Smooth muscle cell (in vitro differentiated cells): ENCODE data around the gene KIF3B. TPM values are rescaled to one million over a fixed set of nuclear protein-coding genes. Genes with fewer than 3 reads are reported as not detected.

ENCODE experiments used
- DNase-seq: peaks from one replicate; lab custom pipeline; 2025; ENCODE audit not compliant: unreplicated experiment; lab: John Stamatoyannopoulos, UW
- H2AFZ ChIP-seq: fragments of 200-600 bp; sonication (generic); 2 replicates; pipeline ENCODE4 v1.6.0; 2016; ENCODE audit warnings: antibody characterized with exemption, low read depth, mild to moderate bottlenecking
- H3F3A ChIP-seq: fragments of 200-600 bp; sonication (generic); 2 replicates; pipeline ENCODE4 v1.6.0; 2017; ENCODE audit warnings: antibody characterized with exemption, low read depth
- H3K27ac ChIP-seq: fragments of 200-600 bp; sonication (generic); 2 replicates; pipeline ENCODE4 v1.5.1; 2016; ENCODE audit warnings: low read depth, mild to moderate bottlenecking
- H3K27me3 ChIP-seq: fragments of 200-600 bp; sonication (generic); 2 replicates; pipeline ENCODE4 v1.6.1; 2016; ENCODE audit warnings: low read depth, mild to moderate bottlenecking
- H3K36me3 ChIP-seq: fragments of 200-600 bp; sonication (generic); 2 replicates; pipeline ENCODE4 v1.5.1; 2016; ENCODE audit warnings: low read depth
- H3K4me1 ChIP-seq: fragments of 200-600 bp; sonication (generic); 2 replicates; pipeline ENCODE4 v1.5.1; 2016; ENCODE audit warnings: low read depth
- H3K4me2 ChIP-seq: fragments of 200-600 bp; sonication (generic); 2 replicates; pipeline ENCODE4 v1.6.0; 2016; ENCODE audit warnings: mild to moderate bottlenecking
- H3K4me3 ChIP-seq: fragments of 200-600 bp; sonication (generic); 2 replicates; pipeline ENCODE4 v1.5.1; 2016; ENCODE audit warnings: mild to moderate bottlenecking
- H3K79me2 ChIP-seq: fragments of 200-600 bp; sonication (generic); 2 replicates; pipeline ENCODE4 v1.6.0; 2016; ENCODE audit warnings: low read depth, mild to moderate bottlenecking
- H3K9ac ChIP-seq: fragments of 200-600 bp; sonication (generic); 2 replicates; pipeline ENCODE4 v1.6.0; 2016; ENCODE audit warnings: low read depth
- H3K9me3 ChIP-seq: fragments of 200-600 bp; sonication (generic); replicated peaks from 2 replicates; pipeline ENCODE4 v1.5.1; 2016; ENCODE audit warnings: low read depth
- H4K20me1 ChIP-seq: fragments of 200-600 bp; sonication (generic); 2 replicates; pipeline ENCODE4 v1.6.0; 2016; ENCODE audit warnings: low read depth
- WGBS: methylation state at CpG from one replicate; pipeline ENCODE4 v1.1.7; 2016; ENCODE audit warnings: low lambda C conversion rate; 5-methylcytosine and 5-hydroxymethylcytosine counted together
- polyA plus RNA-seq: library from polyadenylated mRNA; unstranded; fragments of >200 nt; fragmentation: Nextera tagmentation; extraction: Ambion mirVana; gene quantifications from 2 replicates; pipeline ENCODE4 v1.2.1, GENCODE V29; 2016
- total RNA-seq: library from RNA; depleted of rRNA; stranded (reverse); fragments of >200 nt; gene quantifications from 2 replicates; pipeline ENCODE4 v1.2.3, GENCODE V29; 2014
- TF ChIP-seq, protein P1 (sequence below): fragments of 200-600 bp; sonication (generic); IDR thresholded peaks from 2 replicates; pipeline ENCODE4 v1.5.1; 2017; ENCODE audit warnings: borderline replicate concordance, mild to moderate bottlenecking, antibody characterized with exemption; ENCODE audit not compliant: insufficient read depth, poor library complexity, severe bottlenecking

The KIF3B gene
- total and polyA plus RNA-seq, 2 experiments from 2014 or later: 8.2 to 20.0 TPM

- H3K9me3 ChIP-seq: no peaks in the 10 kb centered on the region
- 92% methylated on average over 7 of the region's 7 CpGs for WGBS
- no peaks in the 10 kb centered on the region for H3K27me3 ChIP-seq
- H3K4me1 ChIP-seq: no peaks in the 10 kb centered on the region
- DNase-seq: no peak
- no peak overlapping the region for H3K4me3 ChIP-seq
- H3K9ac ChIP-seq: no peak overlapping the region
- no peaks in the 10 kb centered on the region for H3K79me2 ChIP-seq
- no peak overlapping the region for H3K4me2 ChIP-seq
- peaks cover 23% of the 10 kb centered on the region for H3F3A ChIP-seq
- H4K20me1 ChIP-seq: peaks cover 5% of the 10 kb centered on the region
- TF ChIP-seq, protein P1, sequence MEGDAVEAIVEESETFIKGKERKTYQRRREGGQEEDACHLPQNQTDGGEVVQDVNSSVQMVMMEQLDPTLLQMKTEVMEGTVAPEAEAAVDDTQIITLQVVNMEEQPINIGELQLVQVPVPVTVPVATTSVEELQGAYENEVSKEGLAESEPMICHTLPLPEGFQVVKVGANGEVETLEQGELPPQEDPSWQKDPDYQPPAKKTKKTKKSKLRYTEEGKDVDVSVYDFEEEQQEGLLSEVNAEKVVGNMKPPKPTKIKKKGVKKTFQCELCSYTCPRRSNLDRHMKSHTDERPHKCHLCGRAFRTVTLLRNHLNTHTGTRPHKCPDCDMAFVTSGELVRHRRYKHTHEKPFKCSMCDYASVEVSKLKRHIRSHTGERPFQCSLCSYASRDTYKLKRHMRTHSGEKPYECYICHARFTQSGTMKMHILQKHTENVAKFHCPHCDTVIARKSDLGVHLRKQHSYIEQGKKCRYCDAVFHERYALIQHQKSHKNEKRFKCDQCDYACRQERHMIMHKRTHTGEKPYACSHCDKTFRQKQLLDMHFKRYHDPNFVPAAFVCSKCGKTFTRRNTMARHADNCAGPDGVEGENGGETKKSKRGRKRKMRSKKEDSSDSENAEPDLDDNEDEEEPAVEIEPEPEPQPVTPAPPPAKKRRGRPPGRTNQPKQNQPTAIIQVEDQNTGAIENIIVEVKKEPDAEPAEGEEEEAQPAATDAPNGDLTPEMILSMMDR: no peak
- H3K36me3 ChIP-seq: peaks cover 8% of the 10 kb centered on the region
- no peak overlapping the region for H3K27ac ChIP-seq
- no peak overlapping the region for H2AFZ ChIP-seq
These were observed 52.5 kb downstream of the KIF3B start for GRCh38 chr20:32329817-32330554.

GRCh38 chr20:32330555-32330897 is 53.1 kb downstream of the KIF3B start:
- Histone ChIP-seq H3K9ac (no peak overlapping the region), H3K4me3 (no peak overlapping the region), H3K9me3 (no peaks in the 10 kb centered on the region), H3K4me1 (no peaks in the 10 kb centered on the region), H3K27me3 (no peaks in the 10 kb centered on the region), H4K20me1 (peaks cover 5% of the 10 kb centered on the region), H3K27ac (no peak overlapping the region), H3K36me3 (peaks cover 8% of the 10 kb centered on the region), H3F3A (peaks cover 18% of the 10 kb centered on the region), H2AFZ (no peak overlapping the region), H3K4me2 (no peak overlapping the region), H3K79me2 (no peaks in the 10 kb centered on the region)
- no peak for DNase-seq
- 96% methylated on average over 1 of the region's 1 CpG for WGBS
- TF ChIP-seq, protein P1: no peak

DNA sequence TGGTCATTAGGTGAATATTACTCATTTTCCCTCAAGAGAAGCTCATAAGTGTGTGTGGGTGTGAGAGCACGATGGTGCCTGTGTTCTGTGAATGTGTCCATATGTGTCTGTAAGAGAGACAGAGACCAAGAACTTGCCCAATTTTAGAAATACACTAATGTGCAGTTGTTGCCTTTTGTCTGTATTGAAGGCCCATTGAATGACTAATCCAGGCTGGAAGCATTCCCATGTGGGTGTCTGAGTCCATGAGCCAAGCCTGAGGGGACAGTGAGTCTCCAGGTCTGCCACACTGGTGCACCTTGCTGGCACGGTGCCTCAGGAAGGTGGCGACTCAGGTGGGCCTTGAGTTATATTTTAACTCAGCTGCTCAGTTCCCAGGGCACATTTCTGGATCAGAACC is 55.2 kb downstream of the KIF3B start:
- H3K79me2 ChIP-seq: no peaks in the 10 kb centered on the region
- H2AFZ ChIP-seq: no peak overlapping the region
- peak overlapping the region; percentile 48 for H3K4me2 ChIP-seq
- no peaks in the 10 kb centered on the region for H3K27me3 ChIP-seq
- H3K4me3 ChIP-seq: no peak overlapping the region
- WGBS: 62% methylated on average over 3 of the region's 3 CpGs
- peaks cover 5% of the 10 kb centered on the region for H4K20me1 ChIP-seq
- H3K27ac ChIP-seq: peak overlapping the region; percentile 44
- peaks cover 4% of the 10 kb centered on the region for H3F3A ChIP-seq
- TF ChIP-seq, protein P1: no peak
- H3K4me1 ChIP-seq: no peaks in the 10 kb centered on the region
- peaks cover 8% of the 10 kb centered on the region for H3K36me3 ChIP-seq
- no peaks in the 10 kb centered on the region for H3K9me3 ChIP-seq
- no peak overlapping the region for H3K9ac ChIP-seq
- no peak for DNase-seq
